ENCODE measurements around the gene HPCA.

DNA sequence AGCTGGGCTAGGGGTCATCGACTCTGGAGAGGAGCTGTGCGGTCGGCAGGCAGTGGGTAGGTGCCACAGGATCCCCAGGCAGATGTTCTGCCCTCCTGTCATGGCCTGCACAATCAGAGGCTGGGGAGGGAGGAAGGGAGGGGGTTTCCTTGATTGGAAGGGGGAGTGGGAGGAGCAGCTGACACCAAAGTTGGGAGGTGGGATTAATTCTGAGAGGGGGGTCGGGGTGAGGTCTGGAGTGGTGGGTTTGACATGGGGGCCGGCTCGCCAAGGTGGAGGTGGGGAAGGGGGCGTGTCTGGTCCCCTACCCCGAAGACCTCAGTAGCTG, 651 bp upstream of the HPCA start:
- TF ChIP-seq, protein P1, sequence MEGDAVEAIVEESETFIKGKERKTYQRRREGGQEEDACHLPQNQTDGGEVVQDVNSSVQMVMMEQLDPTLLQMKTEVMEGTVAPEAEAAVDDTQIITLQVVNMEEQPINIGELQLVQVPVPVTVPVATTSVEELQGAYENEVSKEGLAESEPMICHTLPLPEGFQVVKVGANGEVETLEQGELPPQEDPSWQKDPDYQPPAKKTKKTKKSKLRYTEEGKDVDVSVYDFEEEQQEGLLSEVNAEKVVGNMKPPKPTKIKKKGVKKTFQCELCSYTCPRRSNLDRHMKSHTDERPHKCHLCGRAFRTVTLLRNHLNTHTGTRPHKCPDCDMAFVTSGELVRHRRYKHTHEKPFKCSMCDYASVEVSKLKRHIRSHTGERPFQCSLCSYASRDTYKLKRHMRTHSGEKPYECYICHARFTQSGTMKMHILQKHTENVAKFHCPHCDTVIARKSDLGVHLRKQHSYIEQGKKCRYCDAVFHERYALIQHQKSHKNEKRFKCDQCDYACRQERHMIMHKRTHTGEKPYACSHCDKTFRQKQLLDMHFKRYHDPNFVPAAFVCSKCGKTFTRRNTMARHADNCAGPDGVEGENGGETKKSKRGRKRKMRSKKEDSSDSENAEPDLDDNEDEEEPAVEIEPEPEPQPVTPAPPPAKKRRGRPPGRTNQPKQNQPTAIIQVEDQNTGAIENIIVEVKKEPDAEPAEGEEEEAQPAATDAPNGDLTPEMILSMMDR (IDR thresholded peaks at IDR 0.05; ENCODE audit: low read length) = no peak
- TF ChIP-seq EZH2 (IDR thresholded peaks at IDR 0.05; ENCODE audit: borderline replicate concordance, low read length) = no peak

Data from OCI-LY1 (cell line).